Transverse colon (tissue), 4 donors: ENCODE results near the gene STARD13. TPM values are rescaled to one million over a fixed set of nuclear protein-coding genes. Genes with fewer than 3 reads are reported as not detected.

Source experiments
- DNase-seq: peaks from one replicate; pipeline ENCODE4 v3.0.0-alpha.2; 2019
- H3K27ac ChIP-seq, 4 donors: fragments of 200-600 bp; sonication (generic); 2 replicates each; pipeline ENCODE4 v1.5.1; 2016 to 2018; ENCODE audit warnings: inconsistent platforms in 4 of 4
- H3K27me3 ChIP-seq: fragments of 200-600 bp; sonication (generic); 2 replicates; pipeline ENCODE4 v1.5.1; 2017; ENCODE audit warnings: inconsistent platforms
- H3K36me3 ChIP-seq, 4 donors: fragments of 200-600 bp; sonication (generic); 2 replicates each; pipeline ENCODE4 v1.5.1; 2017 to 2019; ENCODE audit warnings: inconsistent platforms in 4 of 4
- H3K4me1 ChIP-seq, 4 donors: fragments of 200-600 bp; sonication (generic); 2 replicates each; pipeline ENCODE4 v1.5.1; 2017 to 2020; ENCODE audit warnings: inconsistent platforms in 4 of 4
- H3K4me3 ChIP-seq, 4 donors: fragments of 200-600 bp; sonication (generic); 1 replicate in 1 of 4; 2 replicates in 3 of 4; pipeline versions ENCODE4 v1.5.1 to v1.6.1; 2017 to 2019; ENCODE audit warnings: inconsistent platforms in 4 of 4
- H3K9me3 ChIP-seq, 2 donors: fragments of 200-600 bp; sonication (generic); 2 replicates each; pipeline ENCODE4 v1.5.1; 2017 to 2019; ENCODE audit warnings: inconsistent platforms in 2 of 2
- CTCF ChIP-seq, 5 experiments: fragments of 200-600 bp in 3 of 5; fragments of 450-650 bp in 2 of 5; sonication (generic) in 3 of 5; IDR thresholded peaks; 1 replicate in 2 of 5; 2 replicates in 3 of 5; pipeline ENCODE4 v1.5.1; 2016 to 2017; ENCODE audit warnings: antibody characterized with exemption in 5 of 5, inconsistent platforms in 3 of 5, mild to moderate bottlenecking in 2 of 5, moderate library complexity in 1 of 5
- EP300 ChIP-seq: sonication (generic); formaldehyde crosslinking; IDR thresholded peaks from one replicate; pipeline ENCODE4 v1.6.1; 2017; ENCODE audit warnings: antibody characterized with exemption, low read depth
- POLR2A ChIP-seq: fragments of 450-650 bp; IDR thresholded peaks from one replicate; pipeline ENCODE4 v1.6.1; 2016; ENCODE audit warnings: antibody characterized with exemption, mild to moderate bottlenecking, moderate library complexity
- POLR2AphosphoS5 ChIP-seq, 3 donors: sonication (generic); formaldehyde crosslinking; IDR thresholded peaks; one replicate each; pipeline ENCODE4 v1.6.1; 2016; ENCODE audit warnings: antibody characterized with exemption in 3 of 3
- WGBS, 2 donors: methylation state at CpG; one replicate each; pipeline ENCODE4 v1.1.5; 2018; ENCODE audit warnings: low coverage in 1 of 2; 5-methylcytosine and 5-hydroxymethylcytosine counted together
- in situ Hi-C, 4 donors: fragments of 200-750 bp; cut with MboI; loops; one replicate each; pipeline versions ENCODE4 v1.15.0 to v1.15.1; 2017; ENCODE audit warnings: low sequenced_read_pairs in 3 of 4, low pct_ligation_motif_present in 1 of 4, low pct_unique_long_range_greater_than_20kb in 1 of 4
- intact Hi-C: fragments of 100-400 bp; cut with DNase I; formaldehyde crosslinking; loops from one replicate; pipeline ENCODE4 v1.15.1; 2023; ENCODE audit warnings: low total_unique reads
- total RNA-seq, 4 donors: library from RNA; depleted of rRNA; stranded (reverse); fragments of >200 nt; gene quantifications; one replicate each; pipeline ENCODE4 v1.1.0, GENCODE V29; 2016

STARD13 gene
- total RNA-seq, 4 donors from 2014 or later: 18.1 to 107 (median 41.5) TPM

GRCh38 chr13:33233547-33233946, 52.0 kb downstream of the STARD13 start:
- no peak overlapping the region for H3K4me3 ChIP-seq
- intact Hi-C loops (no loop called here), in situ Hi-C loops (loop anchor here in 1 of 4 donors (25.0 kb wide), 1 partner anchor 304 kb away; no protein-coding TSS in a partner anchor)
- TF ChIP-seq CTCF (IDR thresholded peaks at IDR 0.05): no peak
- TF ChIP-seq POLR2A: no peak
- TF ChIP-seq EP300: no peak
- no peak for TF ChIP-seq POLR2AphosphoS5 (IDR thresholded peaks at IDR 0.05)
- H3K27me3 ChIP-seq: no peaks in the 10 kb centered on the region
- WGBS, 2 donors: 96% methylated on average over 5 of the region's 5 CpGs; no CpG with 5 or more reads in 1 of the 2 donors
- no peak for DNase-seq
- H3K27ac ChIP-seq: no peak overlapping the region
- no peaks in the 10 kb centered on the region for H3K36me3 ChIP-seq
- H3K9me3 ChIP-seq: peaks cover 6 to 9% of the 10 kb centered on the region in 2 donors
- H3K4me1 ChIP-seq: peaks cover 14 to 48% (median 23%) of the 10 kb centered on the region in 4 donors

- no peak for TF ChIP-seq CTCF (IDR thresholded peaks at IDR 0.05)
- TF ChIP-seq EP300: no peak
- TF ChIP-seq POLR2A: no peak
- no peak for TF ChIP-seq POLR2AphosphoS5 (IDR thresholded peaks at IDR 0.05)
- intact Hi-C loops: no loop called here
These were observed 52.7 kb downstream of the STARD13 start for GRCh38 chr13:33232883-33233282.

GRCh38 chr13:33231339-33231738, 54.2 kb downstream of the STARD13 start:
- Histone ChIP-seq H3K27me3 (no peaks in the 10 kb centered on the region), H3K27ac (peak overlapping the region in 1 of 4 donors; percentile 64), H3K36me3 (no peaks in the 10 kb centered on the region), H3K4me3 (no peak overlapping the region), H3K9me3 (peaks cover 6 to 9% of the 10 kb centered on the region in 2 donors), H3K4me1 (peaks cover 14 to 50% (median 29%) of the 10 kb centered on the region in 4 donors)
- in situ Hi-C loops (loop anchor here in 1 of 4 donors (25.0 kb wide), 1 partner anchor 306 kb away; no protein-coding TSS in a partner anchor), intact Hi-C loops (no loop called here)
- WGBS, 2 donors: 96 to 100% methylated on average over 2 to 3 of the region's 4 CpGs
- DNase-seq: no peak
- TF ChIP-seq POLR2A (no peak), CTCF (IDR thresholded peaks at IDR 0.05) (no peak), EP300 (no peak), POLR2AphosphoS5 (IDR thresholded peaks at IDR 0.05) (no peak)

More at GRCh38 chr13:33232883-33233282, 52.7 kb downstream of the STARD13 start:
- no peak for DNase-seq
- H3K9me3 ChIP-seq: peaks cover 6 to 9% of the 10 kb centered on the region in 2 donors
- WGBS, 2 donors: 93% methylated on average over 2 of the region's 2 CpGs; no CpG with 5 or more reads in 1 of the 2 donors
- no peak overlapping the region for H3K27ac ChIP-seq
- no peaks in the 10 kb centered on the region for H3K27me3 ChIP-seq
- H3K36me3 ChIP-seq: no peaks in the 10 kb centered on the region
- no peak overlapping the region for H3K4me3 ChIP-seq
- in situ Hi-C loops: loop anchor here in 1 of 4 donors (25.0 kb wide), 1 partner anchor 304 kb away; no protein-coding TSS in a partner anchor
- H3K4me1 ChIP-seq: peaks cover 14 to 54% (median 30%) of the 10 kb centered on the region in 4 donors

- H3K4me1 ChIP-seq: peaks cover 14 to 42% (median 28%) of the 10 kb centered on the region in 4 donors
- H3K27me3 ChIP-seq: no peaks in the 10 kb centered on the region
- TF ChIP-seq EP300 (no peak), POLR2A (no peak), POLR2AphosphoS5 (IDR thresholded peaks at IDR 0.05) (no peak), CTCF (IDR thresholded peaks at IDR 0.05) (no peak)
- intact Hi-C loops: no loop called here
- in situ Hi-C loops: loop anchor here in 1 of 4 donors (25.0 kb wide), 1 partner anchor 307 kb away; no protein-coding TSS in a partner anchor
- H3K4me3 ChIP-seq: no peak overlapping the region
- H3K9me3 ChIP-seq: peaks cover 6 to 9% of the 10 kb centered on the region in 2 donors
- H3K27ac ChIP-seq: peak overlapping the region; percentile 64 to 69 (median 66)
- no peak for DNase-seq
- no peaks in the 10 kb centered on the region for H3K36me3 ChIP-seq
- 50 to 60% methylated on average over 4 to 6 of the region's 6 CpGs for WGBS, 2 donors
These were observed 55.2 kb downstream of the STARD13 start for GRCh38 chr13:33230178-33230881.
